GM19467 (cell line): ENCODE results near the gene FAM228B.
"Not testable (repeated sequence)": the region's sequence is repeated elsewhere in the genome, so short reads cannot be mapped to it uniquely, and the experiment has no call there.

Experiments used
- ATAC-seq: cut with Tn5 transposase; IDR thresholded peaks from one replicate; pipeline ENCODE4 v1.9.1; 2021; ENCODE audit warnings: mild to moderate bottlenecking, moderate library complexity; ENCODE audit not compliant: unreplicated experiment

The FAM228B gene

DNA sequence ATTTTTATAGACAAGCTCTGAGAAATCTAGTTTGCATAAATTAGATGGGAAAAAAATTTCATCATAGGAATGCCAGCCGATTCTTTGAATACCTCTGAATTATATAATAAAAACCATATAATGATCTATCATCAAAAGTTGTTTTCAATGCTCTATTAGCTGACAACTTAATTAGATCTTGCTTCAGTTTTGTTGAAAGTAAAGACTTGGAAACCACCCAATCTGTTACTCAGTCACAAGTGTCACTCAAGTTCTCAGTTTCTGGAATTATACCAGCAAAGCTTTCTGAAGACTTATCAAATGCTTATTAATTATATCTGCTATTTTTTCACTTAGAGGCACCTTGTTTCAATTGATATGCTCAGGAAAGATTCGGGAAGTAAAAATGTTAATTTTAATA, 21.3 kb upstream of the FAM228B start:
- ATAC-seq: no peak

DNA sequence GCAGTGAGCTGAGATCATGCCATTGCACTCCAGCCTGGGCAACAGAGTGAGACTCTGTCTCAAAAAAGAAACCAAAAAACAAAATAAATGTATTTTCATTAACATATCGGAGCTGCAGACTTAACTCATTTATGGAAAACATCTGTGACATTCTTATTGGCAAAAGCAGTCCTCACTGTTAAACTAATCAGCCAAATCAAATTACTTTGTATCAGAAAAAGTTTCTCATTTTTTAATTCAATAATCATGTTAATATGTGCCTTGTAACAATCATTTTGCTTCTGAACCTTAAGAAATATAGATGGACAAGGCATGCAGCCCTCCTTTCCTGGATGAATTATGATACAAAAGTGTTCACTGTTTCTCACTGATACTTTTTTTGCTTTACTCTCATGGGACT, 20.6 kb upstream of the FAM228B start:
- ATAC-seq: no peak

DNA sequence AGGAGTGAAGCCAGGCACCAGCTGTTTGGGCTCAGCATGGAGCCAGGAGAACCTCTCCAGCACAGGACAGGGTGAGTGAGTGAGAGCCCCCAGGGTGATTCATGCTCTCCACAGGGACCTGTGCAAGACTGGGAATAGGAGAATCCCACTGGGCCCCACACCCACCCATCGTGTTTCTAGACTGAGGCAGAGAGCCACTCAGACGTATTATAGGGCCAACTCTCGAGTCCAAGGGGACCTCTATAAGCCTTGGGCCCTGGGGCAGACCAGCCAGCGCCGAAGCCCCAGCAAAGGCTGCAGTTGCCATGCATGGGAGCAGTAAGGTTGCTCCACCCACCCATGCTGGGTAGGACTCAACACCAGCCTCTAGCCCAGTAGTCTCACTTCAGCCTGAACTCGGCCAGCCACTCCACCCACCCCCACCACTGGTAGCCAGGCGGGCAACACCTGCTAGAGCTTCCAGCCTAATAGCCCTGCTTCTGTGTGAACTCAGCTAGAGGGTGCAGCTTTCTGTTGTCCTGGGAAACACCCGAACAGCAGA, 19.1 kb upstream of the FAM228B start:
- ATAC-seq: no peak

DNA sequence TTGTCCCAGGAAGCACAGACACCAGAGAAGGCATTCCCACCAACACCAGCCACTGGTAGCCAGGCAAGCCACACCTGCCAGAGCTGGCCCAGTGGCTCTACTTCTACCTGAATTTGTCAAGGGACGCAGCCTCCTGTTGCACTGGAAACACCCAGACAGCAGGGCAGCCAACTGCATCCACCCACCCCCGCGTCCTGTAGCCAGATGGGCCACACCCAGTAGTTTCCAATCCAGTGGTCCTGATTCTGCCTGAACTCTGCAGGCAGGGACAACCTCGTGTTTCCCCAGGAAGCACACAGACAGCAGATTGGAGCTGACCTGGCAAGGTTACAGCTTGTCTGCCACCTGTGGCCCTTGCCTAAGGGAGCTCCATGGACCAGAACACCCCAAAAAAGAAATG, 18.4 kb upstream of the FAM228B start:
- ATAC-seq: no peak

DNA sequence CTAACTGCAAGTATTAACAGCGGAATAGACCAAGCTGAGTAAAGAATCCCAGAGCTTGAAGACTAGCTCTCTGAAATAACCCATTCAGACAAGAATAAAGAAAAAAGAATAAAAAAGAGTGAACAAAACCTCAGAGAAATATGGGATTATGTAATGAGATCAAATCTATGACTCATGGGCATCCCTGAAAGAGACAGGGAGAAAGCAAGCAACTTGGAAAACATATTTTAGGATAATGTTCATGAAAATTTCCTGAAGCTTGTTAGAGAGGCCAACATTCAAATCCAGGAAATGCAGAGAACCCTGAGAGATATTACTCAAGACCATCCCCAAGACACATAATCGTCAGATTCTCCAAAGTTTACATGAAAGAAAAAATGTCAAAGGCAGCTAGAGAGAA, 17.5 kb upstream of the FAM228B start:
- ATAC-seq: no peak

DNA sequence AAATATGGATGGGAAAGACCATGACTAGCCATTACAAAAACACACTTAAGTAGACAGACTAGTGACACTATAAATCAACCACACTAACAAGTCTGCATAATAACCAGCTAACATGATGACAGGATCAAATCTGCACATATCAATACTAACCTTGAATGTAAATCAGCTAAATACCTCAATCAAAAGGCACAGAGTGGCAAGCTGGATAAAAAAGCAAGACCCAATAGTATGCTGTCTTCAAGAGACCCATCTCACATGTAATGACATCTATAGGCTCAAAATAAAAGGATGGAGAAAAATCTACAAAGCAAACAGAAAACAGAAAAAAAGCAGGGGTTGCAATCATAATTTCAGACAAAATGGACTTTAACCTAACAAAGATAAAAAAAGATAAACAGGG, 16.5 kb upstream of the FAM228B start:
- no peak for ATAC-seq

DNA sequence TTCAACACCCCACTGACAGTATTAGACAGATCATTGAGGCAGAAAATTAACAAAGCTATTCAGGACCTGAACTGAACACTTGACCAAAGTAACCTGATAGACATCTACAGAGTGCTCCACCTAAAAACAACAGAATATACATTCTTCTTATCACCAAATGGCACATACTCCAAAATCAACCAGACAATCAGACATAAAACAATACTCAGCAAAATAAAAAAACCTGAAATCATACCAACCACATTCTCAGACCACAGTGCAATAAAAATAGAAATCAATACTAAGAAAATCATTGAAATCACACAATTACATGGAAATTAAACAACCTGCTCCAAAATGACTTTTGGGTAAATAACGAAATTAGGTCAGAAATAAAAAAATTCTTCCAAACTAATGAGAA, 15.9 kb upstream of the FAM228B start:
- ATAC-seq: no peak

DNA sequence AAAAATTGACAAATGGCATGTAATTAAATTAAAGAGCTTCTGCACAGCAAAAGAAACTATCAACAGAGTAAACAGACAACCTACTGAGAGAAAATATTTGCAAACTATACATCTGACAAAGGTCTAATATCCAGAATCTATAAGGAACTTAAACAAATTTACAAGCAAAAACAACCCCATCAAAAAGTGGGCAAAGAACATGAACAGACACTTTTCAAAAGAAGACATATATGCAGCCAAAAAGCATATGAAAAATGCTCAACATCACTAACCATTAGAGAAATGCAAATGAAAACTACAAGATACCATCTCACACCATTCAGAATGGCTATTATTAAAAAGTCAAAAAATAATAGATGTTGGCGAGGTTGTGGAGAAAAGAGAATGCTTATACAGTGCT, 13.8 kb upstream of the FAM228B start:
- ATAC-seq: not testable (repeated sequence)

DNA sequence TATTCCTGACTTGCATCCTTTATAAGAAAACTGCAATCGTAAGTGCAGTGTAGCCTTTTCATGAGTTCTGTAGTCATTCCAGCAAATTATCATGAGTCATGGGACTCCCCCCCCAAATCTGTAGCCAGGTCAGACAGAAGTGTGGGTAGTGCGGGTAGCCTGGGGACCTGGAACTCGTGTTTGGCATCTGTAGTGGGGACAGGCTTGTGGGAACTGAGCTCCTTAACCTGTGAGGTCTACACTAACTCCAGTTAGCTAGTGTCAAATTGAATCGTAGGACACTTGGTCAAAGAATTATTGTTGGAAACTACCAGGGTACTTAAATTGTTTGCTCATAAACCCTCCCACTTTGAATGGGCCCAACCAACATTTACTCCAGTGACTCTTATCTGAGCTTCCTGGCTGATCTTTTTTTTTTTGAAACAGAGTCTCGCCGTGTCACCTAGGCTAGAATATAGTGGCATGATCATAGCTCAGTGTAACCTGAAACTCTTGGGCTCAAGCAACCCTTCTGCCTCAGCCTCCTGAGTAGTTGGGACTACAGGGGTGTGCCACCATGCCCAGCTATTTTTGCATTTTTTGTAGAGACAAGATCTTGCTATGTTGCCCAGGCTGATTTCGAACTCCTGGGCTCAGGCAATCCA, 12.5 kb upstream of the FAM228B start:
- no peak for ATAC-seq

DNA sequence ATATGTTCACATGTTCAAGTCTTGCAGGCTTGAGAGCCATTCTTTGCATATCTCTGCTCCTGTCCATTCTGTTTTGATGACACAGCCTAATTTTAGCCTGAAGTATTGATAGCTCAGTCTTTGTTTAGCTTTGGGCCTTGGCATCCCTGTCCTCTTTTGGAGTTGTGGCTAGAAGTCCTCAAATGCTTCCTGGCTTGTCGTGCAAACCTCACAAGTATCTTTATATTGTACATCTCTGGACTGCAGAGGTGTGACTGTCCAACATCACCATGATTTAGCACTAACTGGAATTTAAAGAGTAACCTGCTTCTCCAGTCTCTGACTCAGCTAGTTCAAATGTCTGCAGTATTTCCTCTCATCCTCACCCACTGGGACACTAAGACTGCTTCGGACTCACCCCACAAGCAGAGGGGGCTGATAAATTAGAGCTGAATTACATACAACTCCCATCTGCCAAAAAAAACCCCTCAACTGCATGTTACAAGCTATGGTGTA, 11.8 kb upstream of the FAM228B start:
- ATAC-seq: no peak

DNA sequence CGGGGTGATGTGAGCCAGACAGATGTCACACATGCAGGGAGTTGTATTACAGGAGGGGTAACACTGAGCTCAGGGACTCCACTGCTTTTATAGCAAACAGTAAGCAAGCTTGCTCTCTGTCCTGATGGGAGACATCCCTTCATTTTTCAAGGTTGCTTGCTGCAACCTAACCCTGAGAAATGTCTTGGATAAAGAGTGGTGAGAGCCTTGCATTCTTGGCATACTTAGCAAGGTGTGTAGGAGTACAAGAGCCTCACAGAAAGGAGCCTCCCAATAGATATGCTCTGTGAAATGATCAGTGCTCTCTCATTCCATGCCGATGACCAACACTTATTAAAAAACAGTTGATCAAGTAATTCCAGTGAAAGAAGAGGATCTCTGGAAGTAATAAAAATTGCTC, 8.2 kb upstream of the FAM228B start:
- ATAC-seq: no peak

DNA sequence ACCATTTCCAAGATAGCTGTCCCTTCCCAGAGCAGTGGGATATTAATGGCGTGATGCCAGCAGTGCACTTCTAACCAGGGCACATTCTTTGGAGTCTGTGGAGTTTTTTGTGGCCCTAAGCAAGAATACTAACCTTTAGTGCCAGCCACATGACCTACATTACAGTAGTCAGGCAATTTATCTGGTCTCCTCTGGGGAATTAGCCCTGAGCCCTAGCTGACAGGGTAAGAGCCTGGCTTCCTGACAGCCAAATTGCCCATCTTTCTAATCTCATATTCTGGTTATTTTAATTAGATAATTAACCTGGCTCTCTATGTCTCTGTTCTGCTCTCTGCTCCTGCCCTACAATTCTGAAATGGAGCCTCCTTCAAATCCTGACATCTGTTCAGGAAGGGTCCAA, 5.4 kb upstream of the FAM228B start:
- no peak for ATAC-seq

DNA sequence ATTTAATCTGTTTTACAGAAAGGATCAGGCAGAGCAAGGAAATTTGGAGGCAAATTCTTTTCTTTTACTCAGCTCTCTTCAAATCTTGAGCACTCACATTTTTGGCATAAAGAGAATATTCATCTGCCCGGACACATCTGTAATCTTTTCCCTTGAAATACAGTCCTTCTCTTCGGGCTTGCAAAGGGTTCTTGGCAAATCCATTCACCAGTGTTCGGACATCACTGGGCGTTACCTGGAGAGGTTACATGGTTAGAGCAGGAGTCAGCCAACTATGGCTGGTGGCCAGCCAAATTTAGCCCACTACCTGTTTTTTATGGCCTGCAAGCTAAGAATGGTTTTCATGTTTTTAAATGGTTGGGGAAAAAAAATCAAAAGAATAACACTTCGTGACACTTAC, 2.2 kb upstream of the FAM228B start:
- ATAC-seq: no peak

DNA sequence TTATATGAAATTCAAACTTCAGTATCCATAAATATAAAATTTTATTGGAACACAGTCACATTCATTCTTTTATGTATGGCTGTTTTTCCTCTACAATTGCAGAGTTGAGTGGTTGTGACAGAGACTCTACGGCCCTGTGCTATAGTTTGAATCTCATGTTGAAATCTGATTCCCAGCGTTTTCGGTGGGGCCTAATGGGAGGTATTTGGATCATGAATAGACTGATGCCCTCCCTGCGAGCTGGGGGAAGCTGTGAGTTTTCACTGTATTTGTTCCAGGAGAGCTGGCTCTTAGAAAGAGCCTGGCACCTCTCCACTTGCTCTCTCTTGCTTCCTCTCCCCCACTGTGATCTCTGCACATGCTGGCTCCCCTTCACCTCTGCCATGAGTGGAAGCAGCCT, 1.8 kb upstream of the FAM228B start:
- no peak for ATAC-seq

DNA sequence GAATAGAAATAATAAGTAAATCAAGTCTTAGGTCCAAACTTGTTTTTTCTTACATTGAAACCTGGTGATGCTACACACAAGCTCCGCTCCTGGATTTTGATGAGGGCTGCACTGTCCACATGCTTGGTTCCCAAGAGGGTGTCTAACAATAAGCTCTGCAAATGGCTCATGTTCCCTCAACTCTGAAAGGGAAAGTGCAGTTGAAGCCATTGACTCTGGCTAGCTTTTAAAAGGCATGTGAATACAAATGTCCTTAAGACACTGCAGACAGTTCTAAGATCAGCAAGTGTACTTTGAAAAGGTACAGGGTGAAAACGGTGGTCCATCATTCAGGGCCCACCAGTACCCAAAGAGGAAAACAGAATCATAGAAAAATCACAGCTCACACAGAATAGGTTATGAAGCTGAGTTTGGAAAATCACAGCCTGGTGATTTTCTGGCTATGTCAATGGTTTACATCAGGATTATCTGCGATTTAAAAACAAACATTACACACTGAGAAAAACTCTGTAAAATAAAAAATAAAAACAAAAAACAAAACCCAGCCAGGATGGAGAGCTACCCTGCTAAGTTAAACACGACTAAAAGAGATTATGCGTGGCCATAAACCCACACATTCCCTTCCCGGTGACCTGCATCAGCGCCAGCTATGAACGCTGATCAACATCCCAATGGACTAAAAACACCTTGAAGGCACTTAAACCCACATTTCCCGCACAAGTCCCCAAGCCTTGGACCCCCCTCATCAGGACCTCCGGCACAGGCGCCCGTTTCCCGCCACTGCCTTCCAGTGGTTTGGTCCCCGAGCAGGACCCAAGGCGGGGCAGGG, 689 bp upstream of the FAM228B start:
- ATAC-seq: no peak

DNA sequence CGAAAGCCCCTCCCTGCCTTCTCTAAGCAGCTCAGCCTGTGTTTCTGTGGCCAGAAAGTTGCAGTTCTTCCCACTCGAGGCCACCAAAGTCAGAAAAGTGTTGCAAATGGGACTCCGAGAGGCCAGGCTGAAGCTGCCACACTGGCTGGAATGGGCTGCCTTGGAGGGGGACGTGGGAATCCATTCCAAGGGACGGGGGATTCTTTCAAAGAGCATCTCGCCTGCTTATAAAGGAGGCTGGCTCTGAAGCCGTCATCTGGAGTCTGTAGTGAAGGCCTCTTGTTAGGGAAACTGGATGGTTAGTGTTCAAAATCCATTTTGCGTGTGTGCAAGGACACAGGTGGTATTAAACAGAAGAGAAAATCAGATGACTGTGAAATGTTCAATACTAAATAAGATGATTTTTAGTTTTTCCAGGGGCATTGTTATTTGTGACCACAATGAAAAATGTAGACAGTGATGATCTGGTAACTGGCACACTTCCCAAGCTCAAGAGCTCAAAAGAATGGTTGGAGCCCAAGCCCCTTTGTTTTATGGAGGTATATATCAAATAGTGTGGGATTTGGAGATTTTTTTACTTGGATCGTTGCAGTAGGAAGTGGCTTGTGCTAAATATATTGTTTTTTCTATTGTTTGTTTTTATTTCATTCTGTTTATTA, 782 bp downstream of the FAM228B start:
- ATAC-seq: peak; percentile 5

DNA sequence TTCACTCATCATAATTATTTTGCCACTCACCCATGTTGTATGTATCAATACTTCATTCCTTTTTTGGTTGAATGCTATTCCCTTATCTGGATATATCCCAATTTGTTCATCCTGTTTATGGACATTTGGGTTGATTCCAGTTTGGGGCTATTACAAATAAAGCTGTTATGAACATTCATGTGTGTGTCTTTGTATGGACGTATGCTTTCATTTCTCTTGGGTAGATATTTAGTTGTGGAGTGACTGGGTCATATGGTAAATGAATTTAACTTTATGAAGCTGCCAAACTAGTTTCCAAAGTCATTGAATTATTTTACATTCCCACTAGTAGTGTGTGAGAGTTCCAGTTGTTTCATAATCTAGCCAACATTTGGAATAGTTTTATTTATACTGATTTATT, 2.7 kb downstream of the FAM228B start:
- ATAC-seq: no peak

DNA sequence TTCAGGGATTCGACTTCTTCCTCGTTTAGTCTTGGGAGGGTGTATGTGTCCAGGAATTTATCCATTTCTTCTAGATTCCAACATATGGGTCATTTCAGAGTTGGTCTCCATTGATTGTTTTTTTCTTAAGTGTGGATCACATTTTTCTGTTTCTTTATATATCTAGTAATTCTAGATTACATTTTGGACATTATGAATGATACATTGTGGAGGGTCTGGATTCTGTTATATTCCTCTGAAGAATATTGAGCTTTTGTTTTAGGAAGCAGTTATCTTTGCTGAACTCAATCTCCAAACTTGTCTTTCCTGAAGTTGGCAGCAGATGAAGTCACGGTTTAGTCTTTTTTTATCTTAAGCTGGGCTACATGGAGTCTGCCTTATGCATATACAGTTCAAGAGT, 9.3 kb downstream of the FAM228B start:
- ATAC-seq: no peak

DNA sequence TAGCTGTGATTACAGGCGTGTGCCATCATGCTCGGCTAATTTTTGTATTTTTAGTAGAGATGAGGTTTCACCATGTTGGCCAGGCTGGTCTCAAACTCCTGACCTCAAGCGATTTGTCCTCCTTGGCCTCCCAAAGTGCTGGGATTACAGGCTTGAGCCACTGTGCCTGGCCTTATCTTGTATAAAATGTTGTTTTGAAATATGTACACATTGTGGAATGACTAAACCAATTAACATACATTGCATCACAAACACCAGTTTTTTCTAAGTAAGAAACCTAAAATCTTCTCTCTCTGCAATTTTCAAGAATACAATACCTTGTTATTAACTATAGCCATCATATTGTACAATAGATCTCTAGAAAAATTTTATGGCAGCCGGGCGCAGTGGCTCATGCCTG, 17.0 kb downstream of the FAM228B start:
- ATAC-seq: not testable (repeated sequence)

DNA sequence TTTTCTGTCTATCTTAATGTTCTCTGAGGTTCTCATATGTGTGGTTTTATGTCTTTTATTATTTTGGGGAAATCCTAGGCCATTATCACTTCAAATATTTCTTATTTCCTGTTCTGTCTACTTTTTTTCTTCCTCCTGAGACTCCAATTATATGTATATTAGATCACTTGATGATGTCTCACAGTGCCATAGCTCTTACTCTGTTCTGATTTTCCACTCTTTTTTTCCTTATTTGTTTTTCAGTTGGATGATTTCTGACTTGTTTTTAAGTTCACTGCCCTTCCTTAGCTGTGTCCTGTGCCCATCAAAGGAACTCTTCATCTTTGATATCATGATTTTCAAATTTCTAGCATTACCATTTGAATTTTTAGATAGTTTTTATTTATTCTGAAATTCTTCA, 24.1 kb downstream of the FAM228B start:
- no peak for ATAC-seq

DNA sequence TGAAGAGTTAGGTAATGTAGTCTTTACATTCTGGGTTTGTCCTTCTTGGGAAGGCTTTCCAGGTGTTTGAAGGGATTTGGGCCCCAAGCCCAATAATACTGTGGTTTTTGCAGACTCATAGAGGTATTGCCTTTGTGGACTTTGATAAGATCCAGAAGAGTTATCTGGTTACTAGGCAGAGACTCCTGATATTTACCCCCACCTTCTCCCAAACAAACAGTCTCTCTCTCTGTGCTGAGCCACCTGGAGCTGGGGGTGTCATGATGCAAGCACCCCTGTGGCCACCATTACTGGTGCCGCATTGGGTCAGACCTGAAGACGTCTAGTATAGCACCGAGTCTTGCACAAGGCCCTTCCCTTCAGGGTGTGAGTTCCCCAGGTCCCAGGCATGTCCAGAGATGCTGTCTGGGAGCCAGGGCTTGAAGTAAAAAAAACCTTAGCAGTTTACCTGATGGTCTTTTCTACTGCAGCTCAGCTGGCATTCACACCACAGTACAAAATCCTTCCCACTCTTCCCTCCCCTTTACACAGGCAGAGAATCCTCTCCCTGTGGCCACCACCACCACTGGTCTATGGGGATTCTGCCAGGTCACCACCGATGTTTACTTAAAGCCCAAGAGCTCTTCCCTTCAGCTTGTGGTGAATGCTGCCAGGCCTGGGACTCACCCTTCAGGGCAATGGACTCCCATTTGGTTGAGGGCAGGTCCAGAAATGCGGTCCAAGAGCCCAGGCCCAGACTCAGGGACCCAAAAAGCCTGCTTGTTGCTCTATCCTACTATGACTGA, 29.3 kb downstream of the FAM228B start:
- no peak for ATAC-seq
